Type B pancreatic cell (in vitro differentiated cells): ENCODE results near the gene MTMR2. TPM values are rescaled to one million over a fixed set of nuclear protein-coding genes. Genes with fewer than 3 reads are reported as not detected.

Source experiments
- DNase-seq: peaks from one replicate; pipeline ENCODE4 v3.0.0; 2021; ENCODE audit warnings: mixed read lengths; ENCODE audit not compliant: unreplicated experiment; ENCODE audit errors: extremely low spot score
- H3K27ac Mint-ChIP-seq: 2 replicates; pipeline ENCODE4 v1.8.0; 2021; ENCODE audit warnings: mild to moderate bottlenecking, mixed read lengths
- H3K27me3 Mint-ChIP-seq: 2 replicates; pipeline ENCODE4 v1.8.0; 2021; ENCODE audit warnings: mixed read lengths
- H3K36me3 Mint-ChIP-seq: 2 replicates; pipeline ENCODE4 v1.8.0; 2021; ENCODE audit warnings: mixed read lengths
- H3K4me1 Mint-ChIP-seq: one replicate; pipeline ENCODE4 v1.8.0; 2021; ENCODE audit warnings: mixed read lengths; ENCODE audit not compliant: unreplicated experiment
- H3K4me3 Mint-ChIP-seq: 2 replicates; pipeline ENCODE4 v1.8.0; 2021; ENCODE audit warnings: mild to moderate bottlenecking, mixed read lengths
- H3K9me3 Mint-ChIP-seq: 2 replicates; pipeline ENCODE4 v1.8.0; 2021; ENCODE audit warnings: mixed read lengths
- total RNA-seq: library from RNA; stranded (reverse); gene quantifications from 2 replicates; pipeline ENCODE4 v1.2.1, GENCODE V29; 2021; ENCODE audit warnings: low replicate concordance
- TF ChIP-seq, protein P1 (sequence below): fragments of 200-600 bp; sonication (generic); conservative IDR thresholded peaks from 2 replicates; pipeline ENCODE4 v1.5.0; 2021; ENCODE audit warnings: antibody characterized with exemption, mild to moderate bottlenecking

The MTMR2 gene
- total RNA-seq, 1 donor from 2014 or later = 38.9 TPM

- Mint-ChIP-seq H3K36me3 (peaks cover 33% of the 10 kb centered on the region), H3K4me1 (peaks cover 15% of the 10 kb centered on the region)
Measured at GRCh38 chr11:95799546-95799945, 124.4 kb downstream of the MTMR2 start.

DNA sequence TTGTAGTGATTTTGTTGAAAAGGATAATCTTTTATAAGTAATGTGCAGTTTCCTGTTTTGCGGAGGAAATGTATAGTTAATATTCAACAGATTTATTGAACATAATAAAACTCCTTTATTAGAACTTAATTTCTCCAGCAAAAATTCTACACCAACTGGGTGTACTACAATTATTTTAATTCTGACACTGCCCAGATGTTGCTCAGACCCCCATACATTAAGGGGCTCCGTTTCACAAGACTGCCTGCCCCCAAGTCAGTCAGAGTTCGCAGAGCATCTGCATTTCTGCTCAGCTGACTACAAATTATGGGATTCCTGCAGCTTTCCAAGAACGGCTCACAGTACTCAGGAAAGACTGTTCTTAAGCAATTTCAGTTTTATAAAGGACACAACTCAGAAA lies 127.4 kb downstream of the MTMR2 start:
- Mint-ChIP-seq H3K27me3 (no peaks in the 10 kb centered on the region), H3K36me3 (peaks cover 21% of the 10 kb centered on the region), H3K4me3 (peak overlapping the region; percentile 20), H3K9me3 (no peaks in the 10 kb centered on the region), H3K27ac (no peak overlapping the region), H3K4me1 (peaks cover 37% of the 10 kb centered on the region)
- no peak for DNase-seq
- TF ChIP-seq, protein P1, sequence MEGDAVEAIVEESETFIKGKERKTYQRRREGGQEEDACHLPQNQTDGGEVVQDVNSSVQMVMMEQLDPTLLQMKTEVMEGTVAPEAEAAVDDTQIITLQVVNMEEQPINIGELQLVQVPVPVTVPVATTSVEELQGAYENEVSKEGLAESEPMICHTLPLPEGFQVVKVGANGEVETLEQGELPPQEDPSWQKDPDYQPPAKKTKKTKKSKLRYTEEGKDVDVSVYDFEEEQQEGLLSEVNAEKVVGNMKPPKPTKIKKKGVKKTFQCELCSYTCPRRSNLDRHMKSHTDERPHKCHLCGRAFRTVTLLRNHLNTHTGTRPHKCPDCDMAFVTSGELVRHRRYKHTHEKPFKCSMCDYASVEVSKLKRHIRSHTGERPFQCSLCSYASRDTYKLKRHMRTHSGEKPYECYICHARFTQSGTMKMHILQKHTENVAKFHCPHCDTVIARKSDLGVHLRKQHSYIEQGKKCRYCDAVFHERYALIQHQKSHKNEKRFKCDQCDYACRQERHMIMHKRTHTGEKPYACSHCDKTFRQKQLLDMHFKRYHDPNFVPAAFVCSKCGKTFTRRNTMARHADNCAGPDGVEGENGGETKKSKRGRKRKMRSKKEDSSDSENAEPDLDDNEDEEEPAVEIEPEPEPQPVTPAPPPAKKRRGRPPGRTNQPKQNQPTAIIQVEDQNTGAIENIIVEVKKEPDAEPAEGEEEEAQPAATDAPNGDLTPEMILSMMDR = no peak

More at GRCh38 chr11:95799546-95799945, 124.4 kb downstream of the MTMR2 start:
- Mint-ChIP-seq H3K27ac (no peak overlapping the region), H3K27me3 (no peaks in the 10 kb centered on the region), H3K9me3 (no peaks in the 10 kb centered on the region), H3K4me3 (no peak overlapping the region)
- TF ChIP-seq, protein P1 = no peak
- no peak for DNase-seq

- H3K4me1 Mint-ChIP-seq = peaks cover 39% of the 10 kb centered on the region
- peaks cover 19% of the 10 kb centered on the region for H3K36me3 Mint-ChIP-seq
- no peaks in the 10 kb centered on the region for H3K9me3 Mint-ChIP-seq
- no peak overlapping the region for H3K27ac Mint-ChIP-seq
- TF ChIP-seq, protein P1 = no peak
- H3K27me3 Mint-ChIP-seq = no peaks in the 10 kb centered on the region
- DNase-seq = no peak
- H3K4me3 Mint-ChIP-seq = peak overlapping the region; percentile 9
Measured at GRCh38 chr11:95795627-95796295, 128.1 kb downstream of the MTMR2 start.

- no peak overlapping the region for H3K27ac Mint-ChIP-seq
- TF ChIP-seq, protein P1 = no peak
- DNase-seq = no peak
- H3K36me3 Mint-ChIP-seq = peaks cover 9% of the 10 kb centered on the region
- peak overlapping the region; percentile 62 for H3K4me3 Mint-ChIP-seq
- no peaks in the 10 kb centered on the region for H3K9me3 Mint-ChIP-seq
- H3K4me1 Mint-ChIP-seq = peaks cover 39% of the 10 kb centered on the region
- H3K27me3 Mint-ChIP-seq = no peaks in the 10 kb centered on the region
Measured at GRCh38 chr11:95794086-95794485, 129.8 kb downstream of the MTMR2 start.

GRCh38 chr11:95793116-95793515 lies 130.8 kb downstream of the MTMR2 start:
- H3K27me3 Mint-ChIP-seq = no peaks in the 10 kb centered on the region
- H3K4me1 Mint-ChIP-seq = peaks cover 43% of the 10 kb centered on the region
- H3K36me3 Mint-ChIP-seq = peaks cover 9% of the 10 kb centered on the region
- peak overlapping the region; percentile 42 for H3K4me3 Mint-ChIP-seq
- no peaks in the 10 kb centered on the region for H3K9me3 Mint-ChIP-seq
- TF ChIP-seq, protein P1 = no peak
- DNase-seq = no peak
- no peak overlapping the region for H3K27ac Mint-ChIP-seq
